GM23338 (cell line): ENCODE measurements around the gene SDHAF1. TPM values are rescaled to one million over a fixed set of nuclear protein-coding genes. Genes with fewer than 3 reads are reported as not detected.

Experiments used
- ATAC-seq: fragments of 200-7000 bp; cut with Tn5 transposase; 3 replicates; pipeline ENCODE4 v1.9.1; 2020
- DNase-seq: peaks from one replicate; pipeline ENCODE4 v3.0.0-alpha.2; 2015; ENCODE audit warnings: low spot score
- H2AFZ ChIP-seq: fragments of 200-600 bp; sonication (generic); 2 replicates; pipeline ENCODE4 v1.8.0; 2016; ENCODE audit warnings: antibody characterized with exemption, mild to moderate bottlenecking, moderate library complexity
- H3F3A ChIP-seq: fragments of 200-600 bp; sonication (generic); replicated peaks from 2 replicates; pipeline ENCODE4 v1.8.0; 2017; ENCODE audit warnings: antibody characterized with exemption, mixed run types, low read depth
- H3K27ac ChIP-seq: fragments of 200-600 bp; sonication (generic); 2 replicates; pipeline ENCODE4 v1.6.1; 2016; ENCODE audit warnings: low read depth
- H3K27me3 ChIP-seq: fragments of 200-600 bp; sonication (generic); 2 replicates; pipeline ENCODE4 v1.8.0; 2016; ENCODE audit warnings: mild to moderate bottlenecking, mixed run types, moderate library complexity; ENCODE audit not compliant: insufficient read depth
- H3K36me3 ChIP-seq: fragments of 200-600 bp; sonication (generic); 2 replicates; pipeline ENCODE4 v1.8.0; 2016; ENCODE audit warnings: mild to moderate bottlenecking; ENCODE audit not compliant: insufficient read depth
- H3K4me1 ChIP-seq: fragments of 200-600 bp; sonication (generic); 2 replicates; pipeline ENCODE4 v1.8.0; 2016; ENCODE audit warnings: mild to moderate bottlenecking, moderate library complexity; ENCODE audit not compliant: insufficient read depth
- H3K4me2 ChIP-seq: fragments of 200-600 bp; sonication (generic); 2 replicates; pipeline ENCODE4 v1.7.1; 2017; ENCODE audit warnings: mixed run types
- H3K4me3 ChIP-seq: fragments of 200-600 bp; sonication (generic); 2 replicates; pipeline ENCODE4 v1.6.1; 2016; ENCODE audit warnings: mixed run types
- H3K79me2 ChIP-seq: fragments of 200-600 bp; sonication (generic); replicated peaks from 2 replicates; pipeline ENCODE4 v1.8.0; 2017; ENCODE audit warnings: mild to moderate bottlenecking; ENCODE audit not compliant: insufficient read depth
- H3K9me2 ChIP-seq: fragments of 200-600 bp; sonication (generic); 2 replicates; pipeline ENCODE4 v1.8.0; 2017; ENCODE audit not compliant: insufficient read depth
- H4K20me1 ChIP-seq: fragments of 200-600 bp; sonication (generic); replicated peaks from 2 replicates; pipeline ENCODE4 v1.8.0; 2017; ENCODE audit warnings: mild to moderate bottlenecking; ENCODE audit not compliant: insufficient read depth
- H3K27ac Mint-ChIP-seq: 2 replicates; pipeline ENCODE4 v1.8.0; 2020; ENCODE audit warnings: inconsistent platforms, mild to moderate bottlenecking, moderate library complexity, mixed read lengths
- H3K27me3 Mint-ChIP-seq: 3 replicates; pipeline ENCODE4 v1.8.0; 2022; ENCODE audit warnings: low read depth, mild to moderate bottlenecking, moderate library complexity, mixed read lengths, inconsistent platforms; ENCODE audit not compliant: insufficient read depth, poor library complexity
- H3K36me3 Mint-ChIP-seq: 3 replicates; pipeline ENCODE4 v1.8.0; 2021; ENCODE audit warnings: low read depth, mild to moderate bottlenecking, inconsistent platforms, moderate library complexity, mixed read lengths
- H3K4me1 Mint-ChIP-seq: 3 replicates; pipeline ENCODE4 v1.8.0; 2020; ENCODE audit warnings: mild to moderate bottlenecking, inconsistent platforms, mixed read lengths
- H3K4me3 Mint-ChIP-seq: 3 replicates; pipeline ENCODE4 v1.8.0; 2021; ENCODE audit warnings: moderate library complexity, mild to moderate bottlenecking, inconsistent platforms, mixed read lengths
- H3K9me3 Mint-ChIP-seq: 3 replicates; pipeline ENCODE4 v1.8.0; 2020; ENCODE audit warnings: moderate library complexity, mild to moderate bottlenecking, inconsistent platforms, mixed read lengths
- CREB1 ChIP-seq: fragments of 250-450 bp; sonication (Bioruptor Pico); IDR thresholded peaks from 2 replicates; pipeline ENCODE4 v1.5.0; 2020; ENCODE audit warnings: low read depth, mild to moderate bottlenecking, moderate library complexity
- CTCF ChIP-seq, 2 experiments: fragments of 200-600 bp in 1 of 2; sonication (generic) in 1 of 2; conservative IDR thresholded peaks; 2 replicates each; pipeline versions ENCODE4 v1.5.1 to v1.6.1; 2016 to 2017; ENCODE audit warnings: antibody characterized with exemption in 2 of 2, low read depth in 2 of 2, mild to moderate bottlenecking in 2 of 2, moderate library complexity in 1 of 2
- NANOG ChIP-seq: IDR thresholded peaks from 2 replicates; pipeline ENCODE4 v1.6.1; 2016; ENCODE audit warnings: antibody characterized with exemption, borderline replicate concordance
- POLR2AphosphoS5 ChIP-seq: IDR thresholded peaks from 2 replicates; pipeline ENCODE4 v1.6.1; 2016; ENCODE audit warnings: antibody characterized with exemption, low read depth
- REST ChIP-seq: IDR thresholded peaks from one replicate; pipeline ENCODE4 v1.6.1; 2018; ENCODE audit warnings: antibody characterized with exemption; ENCODE audit not compliant: unreplicated experiment
- ZNF462 ChIP-seq: fragments of 250-450 bp; sonication (Bioruptor Pico); IDR thresholded peaks from 2 replicates; pipeline ENCODE4 v1.5.0; 2020; ENCODE audit warnings: mild to moderate bottlenecking, moderate library complexity
- polyA plus RNA-seq: library from polyadenylated mRNA; unstranded; fragments of >200 nt; fragmentation: Nextera tagmentation; extraction: Ambion mirVana; gene quantifications from 2 replicates; pipeline ENCODE4 v1.2.1, GENCODE V29; 2016
- total RNA-seq: library from RNA; depleted of rRNA; stranded (reverse); fragments of >200 nt; shearing (Covaris generic); gene quantifications from 2 replicates; pipeline ENCODE4 v1.2.3, GENCODE V29; 2014

The SDHAF1 gene
- total and polyA plus RNA-seq, 2 experiments from 2014 or later: 19.9 to 55.9 TPM

- peaks cover 10% of the 10 kb centered on the region for H3K27me3 ChIP-seq
- no peak overlapping the region for H2AFZ ChIP-seq
- Mint-ChIP-seq H3K4me3 (no peak overlapping the region), H3K27me3 (peaks cover 31% of the 10 kb centered on the region), H3K27ac (no peak overlapping the region), H3K36me3 (no peaks in the 10 kb centered on the region), H3K9me3 (no peaks in the 10 kb centered on the region), H3K4me1 (peaks cover 9% of the 10 kb centered on the region; the same call in 2 of the 3 replicates)
- DNase-seq (no peak), ATAC-seq (no peak)
- no peaks in the 10 kb centered on the region for H3K36me3 ChIP-seq
- no peaks in the 10 kb centered on the region for H3K79me2 ChIP-seq
- no peaks in the 10 kb centered on the region for H4K20me1 ChIP-seq
- no peaks in the 10 kb centered on the region for H3K4me1 ChIP-seq
- H3K9me2 ChIP-seq: no peaks in the 10 kb centered on the region
- no peak overlapping the region for H3K4me3 ChIP-seq
- no peaks in the 10 kb centered on the region for H3F3A ChIP-seq
- TF ChIP-seq NANOG (no peak), POLR2AphosphoS5 (no peak), REST (no peak), CREB1 (CRISPR knock-in tag) (no peak), ZNF462 (CRISPR knock-in tag) (no peak), CTCF (conservative IDR thresholded peaks at IDR 0.05; ENCODE audit: low read depth in 2 of 2) (no peak)
- H3K4me2 ChIP-seq: no peak overlapping the region
- H3K27ac ChIP-seq: no peak overlapping the region
Measured at GRCh38 chr19:35983177-35983576, 11.8 kb upstream of the SDHAF1 start.
